C4-2B (cell line): ENCODE results near the gene RPL28.

Experiments
- H3K27ac ChIP-seq: fragments of 450-650 bp; 2 replicates; pipeline ENCODE4 v1.5.1; 2017
- CTCF ChIP-seq: fragments of 450-650 bp; conservative IDR thresholded peaks from 2 replicates; pipeline ENCODE4 v1.5.1; 2017; ENCODE audit warnings: mild to moderate bottlenecking
- ZFX ChIP-seq: fragments of 450-650 bp; IDR thresholded peaks from 2 replicates; pipeline ENCODE4 v1.6.1; 2017

RPL28 gene

GRCh38 chr19:55423225-55424005 lies 37.7 kb downstream of the RPL28 start:
- TF ChIP-seq ZFX (no peak), CTCF (no peak)

DNA sequence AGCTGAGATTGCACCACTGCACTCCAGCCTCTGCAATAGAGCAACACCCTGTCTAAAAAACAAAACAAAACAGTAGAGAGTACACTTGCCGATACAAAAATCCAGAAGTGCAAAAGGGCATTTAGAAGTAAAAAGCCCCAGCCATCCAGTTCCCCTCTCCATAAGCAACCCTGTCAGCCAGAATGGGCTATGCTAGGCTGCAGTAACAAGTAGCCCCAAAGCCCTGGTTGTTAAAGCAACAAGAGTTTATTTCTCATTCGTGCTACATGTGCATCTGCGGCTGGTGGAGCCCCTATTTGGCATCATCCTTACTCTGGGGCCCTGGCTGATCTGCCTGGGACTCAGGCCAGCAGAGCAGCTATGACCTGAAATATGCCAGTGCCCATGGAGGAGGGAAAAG lies 38.8 kb downstream of the RPL28 start:
- H3K27ac ChIP-seq = no peak overlapping the region

More at GRCh38 chr19:55423225-55424005, 37.7 kb downstream of the RPL28 start:
- no peak overlapping the region for H3K27ac ChIP-seq

DNA sequence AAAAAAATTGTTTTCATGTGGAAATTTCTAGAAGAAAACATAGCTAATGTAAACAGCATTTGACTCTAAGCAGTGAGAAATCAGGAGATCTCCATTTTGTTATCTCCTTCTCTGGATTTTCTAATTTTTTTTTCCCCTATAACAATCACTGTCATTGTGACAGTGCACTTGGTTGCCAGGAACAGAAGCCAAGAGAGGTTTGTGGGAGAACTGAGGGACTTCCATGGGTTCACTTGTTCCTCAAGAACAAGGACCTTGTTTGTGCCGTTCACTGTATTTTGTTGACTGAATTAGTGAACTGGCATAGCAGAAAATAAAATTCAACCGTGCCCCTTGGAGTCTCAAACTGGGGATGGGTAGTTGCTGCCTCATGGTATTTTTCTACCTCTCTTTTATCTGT lies 40.3 kb downstream of the RPL28 start:
- no peak overlapping the region for H3K27ac ChIP-seq
- no peak for TF ChIP-seq ZFX
- TF ChIP-seq CTCF = no peak

More for the DNA sequence above, 38.8 kb downstream of the RPL28 start:
- TF ChIP-seq ZFX (no peak), CTCF (no peak)

GRCh38 chr19:55431183-55431582 lies 45.5 kb downstream of the RPL28 start:
- TF ChIP-seq ZFX = no peak
- no peak for TF ChIP-seq CTCF
- H3K27ac ChIP-seq = no peak overlapping the region

DNA sequence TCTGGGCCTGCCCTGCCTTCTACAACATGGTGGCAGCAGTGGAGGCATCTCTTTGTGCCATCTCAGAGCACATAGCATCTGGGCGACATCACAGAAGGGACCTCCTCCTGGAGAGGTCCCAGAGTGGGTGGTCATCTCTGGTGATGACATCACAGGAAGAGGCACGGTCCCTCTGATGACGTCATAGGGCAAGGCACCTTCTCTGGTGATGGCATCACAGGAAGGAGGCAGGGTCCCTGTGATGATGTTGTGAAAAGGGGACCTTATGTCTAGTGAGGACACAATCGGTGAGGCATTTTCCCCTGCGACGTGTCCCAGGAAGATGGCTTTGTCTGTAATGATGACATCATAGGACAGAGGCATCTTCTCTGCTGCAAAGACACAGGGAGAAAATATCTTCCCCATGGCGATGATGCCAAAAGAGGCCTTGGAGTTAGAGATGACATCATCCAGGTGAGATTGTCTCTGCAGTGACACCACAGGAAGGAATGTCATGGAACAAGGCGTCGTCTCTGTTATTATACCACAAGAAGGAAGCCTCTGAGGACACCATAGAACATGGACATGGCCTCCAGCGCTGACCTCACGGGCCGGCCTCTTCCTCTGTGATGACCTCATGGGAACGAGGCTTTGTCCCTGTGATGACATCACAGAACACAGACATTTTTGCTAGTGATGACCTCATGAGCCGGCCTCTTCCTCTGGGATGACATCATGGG lies 46.7 kb downstream of the RPL28 start:
- TF ChIP-seq ZFX = no peak
- no peak for TF ChIP-seq CTCF
- no peak overlapping the region for H3K27ac ChIP-seq

- TF ChIP-seq CTCF = no peak
- TF ChIP-seq ZFX = no peak
- no peak overlapping the region for H3K27ac ChIP-seq
These were observed 47.6 kb downstream of the RPL28 start for GRCh38 chr19:55433292-55433691.

DNA sequence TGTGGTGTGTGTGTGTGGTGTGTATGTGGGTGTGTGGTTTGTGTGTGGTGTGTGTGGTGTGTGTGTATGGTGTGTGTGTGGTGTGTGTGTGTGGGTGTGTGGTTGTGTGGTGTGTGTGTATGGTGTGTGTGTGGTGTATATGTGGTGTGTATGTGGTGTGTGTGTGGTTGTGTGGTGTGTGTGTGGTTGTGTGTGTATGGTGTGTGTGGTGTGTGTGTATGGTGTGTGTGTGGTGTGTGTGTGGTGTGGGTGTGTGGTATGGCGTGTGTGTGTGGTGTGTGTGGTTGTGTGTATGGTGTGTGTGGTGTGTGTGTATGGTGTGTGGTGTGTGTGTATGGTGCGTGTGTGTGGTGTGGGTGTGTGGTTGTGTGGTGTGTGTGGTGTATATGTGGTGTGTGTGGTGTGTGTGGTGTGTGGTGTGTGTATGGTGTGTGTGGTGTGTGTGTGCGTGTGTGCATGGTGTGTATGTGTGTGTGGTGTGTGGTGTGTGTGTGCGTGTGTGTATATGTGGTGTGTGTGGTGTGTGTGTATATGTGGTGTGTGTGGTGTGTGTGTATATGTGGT lies 48.7 kb downstream of the RPL28 start:
- TF ChIP-seq ZFX = no peak
- H3K27ac ChIP-seq = no peak overlapping the region
